IPS DF 4.7 (cell line): Measurements from ENCODE around the gene INKA2.

Experiments
- DNase-seq: peaks from one replicate; pipeline ENCODE4 v3.0.0-alpha.2; 2013; ENCODE audit warnings: low spot score; ENCODE audit errors: extremely low read depth

The INKA2 gene

DNA sequence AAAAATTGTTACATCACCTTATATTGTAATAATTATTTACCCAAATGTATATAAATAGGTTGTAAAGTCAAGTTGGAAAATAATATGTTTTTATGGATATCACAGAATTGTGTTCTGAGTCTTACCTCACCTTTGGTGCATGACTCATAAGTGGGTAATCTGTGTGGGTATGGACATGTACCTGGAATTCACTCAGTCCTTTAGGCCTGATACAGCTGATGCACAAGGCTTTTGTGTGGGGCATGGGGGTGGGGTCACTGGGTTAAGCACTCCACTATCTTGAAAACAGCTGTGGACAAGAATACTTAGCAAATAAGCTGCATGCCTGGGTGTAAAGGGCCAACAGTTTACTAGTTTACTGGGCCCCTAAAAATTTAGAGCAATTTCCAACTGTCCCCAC, 34.4 kb downstream of the INKA2 start:
- DNase-seq, result no peak

DNA sequence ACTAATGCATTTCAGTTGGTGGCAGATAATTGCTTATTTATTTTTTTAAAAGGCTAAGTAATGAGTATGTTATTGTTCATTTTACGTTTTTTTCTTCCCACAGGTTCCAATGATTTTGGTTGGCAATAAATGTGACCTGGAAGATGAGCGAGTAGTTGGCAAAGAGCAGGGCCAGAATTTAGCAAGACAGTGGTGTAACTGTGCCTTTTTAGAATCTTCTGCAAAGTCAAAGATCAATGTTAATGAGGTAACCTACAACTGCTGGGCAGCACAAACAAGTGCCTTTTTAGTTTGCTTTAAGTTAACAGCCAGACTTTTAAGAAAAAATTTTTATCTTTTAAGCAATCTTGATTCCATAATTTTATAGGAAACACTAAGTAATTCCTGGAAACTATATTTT, 35.0 kb downstream of the INKA2 start:
- DNase-seq, result no peak

DNA sequence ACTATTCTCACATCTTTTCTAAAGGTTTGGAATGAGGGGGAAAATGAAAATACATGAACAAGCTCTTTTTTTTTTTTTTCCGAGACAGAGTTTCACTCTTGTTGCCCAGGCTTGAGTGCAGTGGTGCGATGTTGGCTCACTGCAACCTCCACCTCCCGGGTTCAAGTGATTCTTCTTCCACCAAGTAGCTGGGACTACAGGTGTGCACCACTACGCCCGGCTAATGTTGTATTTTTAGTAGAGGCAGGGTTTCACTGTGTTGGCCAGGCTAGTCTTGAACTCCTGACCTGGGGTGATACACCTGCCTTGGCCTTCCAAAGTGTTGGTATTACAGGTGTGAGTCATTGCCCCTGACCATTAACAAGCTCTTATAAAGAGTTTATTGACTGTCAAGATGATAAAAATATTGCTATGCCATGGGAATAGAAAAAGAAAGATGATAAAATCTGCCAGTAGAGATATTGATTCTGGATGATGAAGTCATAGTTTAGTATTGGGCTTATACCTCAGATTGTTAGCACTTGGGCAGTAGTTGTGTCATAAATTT, 36.6 kb downstream of the INKA2 start:
- DNase-seq, result no peak

DNA sequence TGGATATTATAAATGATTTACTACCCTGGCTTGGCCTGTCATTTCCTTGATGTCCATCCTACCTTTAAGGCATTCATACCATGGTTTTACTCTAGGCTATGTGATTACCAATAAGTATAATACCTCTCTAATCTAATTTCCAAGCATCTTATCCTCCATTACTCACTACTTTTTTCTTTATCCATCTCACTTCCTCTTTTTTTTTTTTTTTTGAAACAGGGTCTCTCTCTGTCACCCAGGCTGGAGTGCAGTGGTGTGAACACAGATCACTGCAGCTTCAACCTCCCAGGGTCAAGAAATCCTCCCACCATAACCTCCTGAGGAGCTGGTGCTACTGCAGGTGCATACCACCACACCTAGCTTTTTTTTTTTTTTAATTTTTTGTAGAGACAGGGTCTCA, 39.9 kb downstream of the INKA2 start:
- no peak for DNase-seq

DNA sequence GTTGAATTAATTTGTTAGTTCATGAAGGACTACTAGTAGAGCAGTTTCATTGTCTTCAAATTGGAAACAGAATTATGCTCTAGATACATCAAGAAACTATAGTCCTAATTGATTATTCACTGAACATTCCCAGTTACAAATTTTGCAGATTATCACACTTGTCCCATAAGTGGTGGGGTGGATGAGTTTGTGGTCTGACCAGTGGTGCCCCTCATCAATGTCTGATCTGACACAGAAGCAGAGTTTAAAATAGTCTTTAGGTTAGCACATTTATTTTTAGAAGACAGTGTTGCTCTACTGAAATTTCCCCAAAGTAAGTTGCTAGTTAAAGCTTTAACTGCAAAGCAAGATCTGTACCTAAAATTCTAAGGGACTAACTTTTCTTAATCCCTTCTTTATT, 42.9 kb downstream of the INKA2 start:
- DNase-seq, result no peak

DNA sequence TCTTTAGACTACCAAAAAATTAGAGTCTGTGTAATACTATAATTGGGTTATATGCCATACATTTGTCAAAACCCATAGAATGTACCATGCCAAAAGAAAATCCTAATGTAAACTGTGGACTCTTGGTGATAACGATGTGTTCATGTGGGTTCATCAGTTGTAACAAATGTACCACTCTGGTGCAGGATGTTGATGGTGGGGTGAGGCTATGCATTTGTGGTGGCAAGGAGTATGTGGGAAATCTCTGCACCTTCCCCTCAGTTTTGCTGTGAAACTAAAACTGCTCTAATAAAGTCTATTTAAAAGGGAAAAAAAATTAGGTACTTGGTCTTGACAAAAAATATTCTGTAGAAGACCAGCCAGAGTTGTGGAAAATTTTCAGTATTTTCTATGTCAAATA, 43.4 kb downstream of the INKA2 start:
- no peak for DNase-seq

DNA sequence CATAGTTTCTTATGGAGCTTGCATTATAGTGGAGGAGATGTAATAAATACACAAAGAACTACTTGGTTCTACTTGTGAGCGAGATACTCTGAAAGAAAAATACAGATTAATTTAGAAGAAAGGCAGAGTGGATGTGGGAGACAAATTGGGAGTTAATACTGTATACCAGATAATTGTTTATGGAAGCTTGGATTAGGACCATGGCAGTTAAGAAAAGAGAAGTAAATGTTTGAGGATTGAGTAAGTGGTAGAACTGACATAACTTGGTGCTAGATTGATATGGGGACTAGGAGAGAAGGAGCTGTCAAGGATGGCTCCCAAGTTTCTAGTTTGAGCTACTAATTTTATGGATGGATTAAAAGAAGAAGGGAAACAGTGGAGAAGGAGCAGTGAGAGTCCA, 47.3 kb downstream of the INKA2 start:
- no peak for DNase-seq

DNA sequence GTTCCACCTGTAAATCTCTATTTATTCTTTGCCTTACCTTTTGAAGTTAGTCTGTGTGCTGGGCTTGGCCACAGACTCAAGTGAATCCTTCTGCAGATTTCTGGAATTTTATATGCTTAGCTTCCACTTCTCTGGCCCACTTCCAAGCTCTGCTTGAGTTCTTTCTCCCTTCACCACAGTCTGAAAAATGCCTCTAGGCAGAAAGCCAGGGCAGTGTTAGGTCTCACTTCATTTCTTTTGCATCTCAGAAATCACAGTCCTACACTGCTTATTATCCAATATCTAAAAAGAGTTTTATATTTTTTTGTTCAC, 48.9 kb downstream of the INKA2 start:
- DNase-seq, result no peak
